ENCODE results near the gene SNX1.
"Not testable (repeated sequence)": the region's sequence is repeated elsewhere in the genome, so short reads cannot be mapped to it uniquely, and the experiment has no call there.

Gene SNX1

GRCh38 chr15:64111679-64112050, 15.9 kb downstream of the SNX1 start:
- TF ChIP-seq CTCF (IDR thresholded peaks at IDR 0.05; ENCODE audit: low read depth, low read length): no peak
- no peak overlapping the region for H3K4me3 ChIP-seq (ENCODE audit: low read depth, low read length)

- TF ChIP-seq CTCF (IDR thresholded peaks at IDR 0.05; ENCODE audit: low read depth, low read length): no peak
- H3K4me3 ChIP-seq (ENCODE audit: low read depth, low read length): no peak overlapping the region
Observed at GRCh38 chr15:64112073-64112772, 16.4 kb downstream of the SNX1 start.

GRCh38 chr15:64112904-64113303, 17.1 kb downstream of the SNX1 start:
- H3K4me3 ChIP-seq (ENCODE audit: low read depth, low read length): no peak overlapping the region
- TF ChIP-seq CTCF (IDR thresholded peaks at IDR 0.05; ENCODE audit: low read depth, low read length): no peak

GRCh38 chr15:64117759-64118487, 22.1 kb downstream of the SNX1 start:
- no peak overlapping the region for H3K4me3 ChIP-seq (ENCODE audit: low read depth, low read length)
- no peak for TF ChIP-seq CTCF (IDR thresholded peaks at IDR 0.05; ENCODE audit: low read depth, low read length)

GRCh38 chr15:64120322-64120721, 24.5 kb downstream of the SNX1 start:
- H3K4me3 ChIP-seq (ENCODE audit: low read depth, low read length): not testable (repeated sequence)

GRCh38 chr15:64121614-64122013, 25.8 kb downstream of the SNX1 start:
- no peak overlapping the region for H3K4me3 ChIP-seq (ENCODE audit: low read depth, low read length)
- TF ChIP-seq CTCF (IDR thresholded peaks at IDR 0.05; ENCODE audit: low read depth, low read length): no peak

GRCh38 chr15:64122444-64122843, 26.7 kb downstream of the SNX1 start:
- TF ChIP-seq CTCF (IDR thresholded peaks at IDR 0.05; ENCODE audit: low read depth, low read length): no peak

More at GRCh38 chr15:64122444-64122843, 26.7 kb downstream of the SNX1 start:
- H3K4me3 ChIP-seq (ENCODE audit: low read depth, low read length): no peak overlapping the region

Measured in WI38 (cell line).